ENCODE results near the gene EFR3B.

EFR3B gene

GRCh38 chr2:25177211-25177611 is 135.3 kb downstream of the EFR3B start:
- no peak for DNase-seq (ENCODE audit: low spot score)
- TF ChIP-seq, protein P1, sequence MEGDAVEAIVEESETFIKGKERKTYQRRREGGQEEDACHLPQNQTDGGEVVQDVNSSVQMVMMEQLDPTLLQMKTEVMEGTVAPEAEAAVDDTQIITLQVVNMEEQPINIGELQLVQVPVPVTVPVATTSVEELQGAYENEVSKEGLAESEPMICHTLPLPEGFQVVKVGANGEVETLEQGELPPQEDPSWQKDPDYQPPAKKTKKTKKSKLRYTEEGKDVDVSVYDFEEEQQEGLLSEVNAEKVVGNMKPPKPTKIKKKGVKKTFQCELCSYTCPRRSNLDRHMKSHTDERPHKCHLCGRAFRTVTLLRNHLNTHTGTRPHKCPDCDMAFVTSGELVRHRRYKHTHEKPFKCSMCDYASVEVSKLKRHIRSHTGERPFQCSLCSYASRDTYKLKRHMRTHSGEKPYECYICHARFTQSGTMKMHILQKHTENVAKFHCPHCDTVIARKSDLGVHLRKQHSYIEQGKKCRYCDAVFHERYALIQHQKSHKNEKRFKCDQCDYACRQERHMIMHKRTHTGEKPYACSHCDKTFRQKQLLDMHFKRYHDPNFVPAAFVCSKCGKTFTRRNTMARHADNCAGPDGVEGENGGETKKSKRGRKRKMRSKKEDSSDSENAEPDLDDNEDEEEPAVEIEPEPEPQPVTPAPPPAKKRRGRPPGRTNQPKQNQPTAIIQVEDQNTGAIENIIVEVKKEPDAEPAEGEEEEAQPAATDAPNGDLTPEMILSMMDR (IDR thresholded peaks at IDR 0.05; ENCODE audit: extremely low read depth, missing control alignments) = no peak

- DNase-seq (ENCODE audit: low spot score) = no peak
- TF ChIP-seq, protein P1 (IDR thresholded peaks at IDR 0.05; ENCODE audit: extremely low read depth, missing control alignments) = no peak
Observed at GRCh38 chr2:25178976-25179375, 137.1 kb downstream of the EFR3B start.

DNA sequence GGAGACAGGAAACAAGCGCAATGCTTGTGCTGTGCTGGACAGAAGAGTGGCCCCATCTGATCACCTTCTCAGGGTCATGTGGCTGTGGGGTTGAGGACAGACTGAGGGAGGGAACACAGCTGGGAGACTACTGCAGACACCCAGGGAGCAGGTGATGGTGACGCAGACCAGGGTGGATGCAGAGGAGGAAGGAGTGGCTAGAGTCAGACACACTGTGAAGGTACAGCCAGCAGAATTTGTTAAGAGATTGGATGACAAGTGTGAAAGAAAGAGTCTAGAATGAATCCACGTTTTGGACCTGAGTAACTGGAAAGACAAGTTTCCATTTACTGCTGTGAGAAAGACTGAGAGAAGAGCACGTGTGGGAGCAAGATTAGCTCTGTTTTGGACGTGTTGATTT is 142.4 kb downstream of the EFR3B start:
- DNase-seq (ENCODE audit: low spot score) = no peak
- TF ChIP-seq, protein P1 (IDR thresholded peaks at IDR 0.05; ENCODE audit: extremely low read depth, missing control alignments) = no peak

- DNase-seq (ENCODE audit: low spot score) = no peak
- TF ChIP-seq, protein P1 (IDR thresholded peaks at IDR 0.05; ENCODE audit: extremely low read depth, missing control alignments) = no peak
Observed at GRCh38 chr2:25187729-25188350, 146.0 kb downstream of the EFR3B start.

GRCh38 chr2:25188405-25188804 is 146.5 kb downstream of the EFR3B start:
- TF ChIP-seq, protein P1 (IDR thresholded peaks at IDR 0.05; ENCODE audit: extremely low read depth, missing control alignments) = no peak

DNA sequence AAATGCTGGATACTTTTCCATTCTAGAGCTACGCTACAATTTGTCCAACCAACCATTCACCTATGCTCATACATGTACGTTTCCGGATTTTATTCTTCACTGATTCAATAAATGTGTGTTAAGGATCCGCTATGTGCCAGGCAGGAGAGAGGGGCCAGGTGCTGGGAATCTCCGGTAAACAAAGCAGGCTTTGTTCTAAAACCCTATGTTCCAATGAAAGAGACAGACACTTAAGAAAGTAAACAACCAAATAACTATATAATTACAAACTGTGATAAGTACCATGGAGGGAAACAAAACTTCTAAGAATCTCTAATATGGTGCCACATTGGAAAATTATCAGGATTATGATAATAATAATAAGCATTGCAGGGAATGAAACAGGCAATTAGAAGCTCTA is 148.7 kb downstream of the EFR3B start:
- TF ChIP-seq, protein P1 (IDR thresholded peaks at IDR 0.05; ENCODE audit: extremely low read depth, missing control alignments) = no peak
- DNase-seq (ENCODE audit: low spot score) = no peak

More at GRCh38 chr2:25188405-25188804, 146.5 kb downstream of the EFR3B start:
- no peak for DNase-seq (ENCODE audit: low spot score)

GRCh38 chr2:25194576-25195122 is 152.8 kb downstream of the EFR3B start:
- no peak for DNase-seq (ENCODE audit: low spot score)
- TF ChIP-seq, protein P1 (IDR thresholded peaks at IDR 0.05; ENCODE audit: extremely low read depth, missing control alignments) = no peak

Data from GM20000 (cell line).